ENCODE measurements around the gene CACNA1C.

Gene CACNA1C

DNA sequence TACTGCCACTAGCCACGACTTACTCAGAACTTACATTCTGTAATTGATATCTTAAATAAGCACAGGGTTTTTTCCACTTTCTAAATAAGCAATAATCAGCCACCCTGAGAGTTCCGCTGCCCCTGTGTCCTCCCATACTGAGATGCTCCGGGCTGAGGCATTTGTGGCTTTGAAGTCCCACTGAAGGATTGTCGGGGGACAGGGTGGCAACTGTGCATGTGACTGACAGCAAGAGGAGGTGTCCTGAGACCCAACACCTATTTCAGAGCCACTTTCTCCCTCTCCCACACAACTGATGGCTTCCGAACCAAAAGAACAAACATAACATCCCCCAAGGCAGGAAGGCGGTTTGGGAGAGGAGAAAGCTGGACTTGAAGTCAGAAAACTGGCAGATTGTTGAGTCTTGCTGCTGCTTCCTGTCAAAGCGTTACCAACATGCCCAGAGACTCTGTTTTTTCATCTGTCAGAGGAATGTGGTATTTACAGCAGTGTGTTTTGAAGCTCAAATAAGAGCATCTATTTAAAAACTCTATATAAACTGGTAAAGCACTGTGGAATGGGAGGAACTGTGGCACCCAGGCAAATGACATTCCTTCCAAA lies 584.1 kb downstream of the CACNA1C start:
- Histone ChIP-seq H2AFZ (ENCODE audit: low read depth, low read length) (no peak overlapping the region), H4K20me1 (ENCODE audit: insufficient read depth, low read length) (0 out of 2 replicates have a peak, but pooled peaks cover 2% of the 10 kb centered on the region), H3K36me3 (ENCODE audit: insufficient read depth, low read length) (no peaks in the 10 kb centered on the region), H3K79me2 (ENCODE audit: insufficient read depth, low read length) (no peaks in the 10 kb centered on the region), H3K27me3 (ENCODE audit: insufficient read depth, low read length, poor library complexity) (peaks cover 19% of the 10 kb centered on the region), H3K4me1 (ENCODE audit: insufficient read depth, low read length) (no peaks in the 10 kb centered on the region), H3K9me3 (ENCODE audit: insufficient read depth, low read length, severe bottlenecking) (no peaks in the 10 kb centered on the region), H3K4me2 (ENCODE audit: insufficient read depth, low read length) (no peak overlapping the region), H3K9ac (ENCODE audit: low read depth, low read length) (no peak overlapping the region), H3K27ac (ENCODE audit: low read length) (no peak overlapping the region), H3K4me3 (ENCODE audit: low read depth in 1 of 2, low read length in 2 of 2) (no peak overlapping the region)
- TF ChIP-seq, protein P1, sequence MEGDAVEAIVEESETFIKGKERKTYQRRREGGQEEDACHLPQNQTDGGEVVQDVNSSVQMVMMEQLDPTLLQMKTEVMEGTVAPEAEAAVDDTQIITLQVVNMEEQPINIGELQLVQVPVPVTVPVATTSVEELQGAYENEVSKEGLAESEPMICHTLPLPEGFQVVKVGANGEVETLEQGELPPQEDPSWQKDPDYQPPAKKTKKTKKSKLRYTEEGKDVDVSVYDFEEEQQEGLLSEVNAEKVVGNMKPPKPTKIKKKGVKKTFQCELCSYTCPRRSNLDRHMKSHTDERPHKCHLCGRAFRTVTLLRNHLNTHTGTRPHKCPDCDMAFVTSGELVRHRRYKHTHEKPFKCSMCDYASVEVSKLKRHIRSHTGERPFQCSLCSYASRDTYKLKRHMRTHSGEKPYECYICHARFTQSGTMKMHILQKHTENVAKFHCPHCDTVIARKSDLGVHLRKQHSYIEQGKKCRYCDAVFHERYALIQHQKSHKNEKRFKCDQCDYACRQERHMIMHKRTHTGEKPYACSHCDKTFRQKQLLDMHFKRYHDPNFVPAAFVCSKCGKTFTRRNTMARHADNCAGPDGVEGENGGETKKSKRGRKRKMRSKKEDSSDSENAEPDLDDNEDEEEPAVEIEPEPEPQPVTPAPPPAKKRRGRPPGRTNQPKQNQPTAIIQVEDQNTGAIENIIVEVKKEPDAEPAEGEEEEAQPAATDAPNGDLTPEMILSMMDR (IDR thresholded peaks at IDR 0.05; ENCODE audit: borderline replicate concordance, extremely low read depth, low read length, poor library complexity, severe bottlenecking), result no peak
- TF ChIP-seq EZH2 (IDR thresholded peaks at IDR 0.05; ENCODE audit: borderline replicate concordance, low read depth, low read length, severe bottlenecking), result no peak
- no peak for ATAC-seq (ENCODE audit: insufficient read depth, low read depth)
- DNase-seq, result no peak

DNA sequence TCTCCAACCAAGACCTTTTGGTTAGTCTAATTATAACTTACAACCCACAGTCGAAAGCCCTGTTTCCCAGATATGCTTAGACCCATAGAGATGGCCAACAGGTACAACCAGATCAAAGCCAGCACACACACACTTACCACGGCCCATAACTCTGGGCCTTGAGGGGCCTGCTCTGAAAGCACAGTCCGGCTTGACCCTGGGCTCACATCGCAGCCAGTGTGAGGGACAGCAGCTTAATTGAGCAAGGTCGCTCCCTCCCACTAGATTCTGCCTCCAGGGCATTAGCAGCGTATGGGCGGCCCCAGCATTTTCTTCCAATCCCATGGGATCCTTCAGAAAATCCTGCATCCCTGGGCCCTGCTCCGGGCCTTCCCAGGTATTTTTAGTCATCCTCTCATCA lies 584.6 kb downstream of the CACNA1C start:
- 0 out of 2 replicates have a peak, but pooled peaks cover 2% of the 10 kb centered on the region for H4K20me1 ChIP-seq (ENCODE audit: insufficient read depth, low read length)
- H2AFZ ChIP-seq (ENCODE audit: low read depth, low read length), result no peak overlapping the region
- no peak overlapping the region for H3K9ac ChIP-seq (ENCODE audit: low read depth, low read length)
- H3K9me3 ChIP-seq (ENCODE audit: insufficient read depth, low read length, severe bottlenecking), result no peaks in the 10 kb centered on the region
- no peak overlapping the region for H3K4me2 ChIP-seq (ENCODE audit: insufficient read depth, low read length)
- H3K79me2 ChIP-seq (ENCODE audit: insufficient read depth, low read length), result no peaks in the 10 kb centered on the region
- TF ChIP-seq, protein P1 (IDR thresholded peaks at IDR 0.05; ENCODE audit: borderline replicate concordance, extremely low read depth, low read length, poor library complexity, severe bottlenecking), result no peak
- no peak for TF ChIP-seq EZH2 (IDR thresholded peaks at IDR 0.05; ENCODE audit: borderline replicate concordance, low read depth, low read length, severe bottlenecking)
- peaks cover 23% of the 10 kb centered on the region for H3K27me3 ChIP-seq (ENCODE audit: insufficient read depth, low read length, poor library complexity)
- DNase-seq (no peak), ATAC-seq (ENCODE audit: insufficient read depth, low read depth) (no peak)
- H3K36me3 ChIP-seq (ENCODE audit: insufficient read depth, low read length), result no peaks in the 10 kb centered on the region
- H3K27ac ChIP-seq (ENCODE audit: low read length), result no peak overlapping the region
- H3K4me1 ChIP-seq (ENCODE audit: insufficient read depth, low read length), result no peaks in the 10 kb centered on the region
- H3K4me3 ChIP-seq (ENCODE audit: low read depth in 1 of 2, low read length in 2 of 2), result no peak overlapping the region

DNA sequence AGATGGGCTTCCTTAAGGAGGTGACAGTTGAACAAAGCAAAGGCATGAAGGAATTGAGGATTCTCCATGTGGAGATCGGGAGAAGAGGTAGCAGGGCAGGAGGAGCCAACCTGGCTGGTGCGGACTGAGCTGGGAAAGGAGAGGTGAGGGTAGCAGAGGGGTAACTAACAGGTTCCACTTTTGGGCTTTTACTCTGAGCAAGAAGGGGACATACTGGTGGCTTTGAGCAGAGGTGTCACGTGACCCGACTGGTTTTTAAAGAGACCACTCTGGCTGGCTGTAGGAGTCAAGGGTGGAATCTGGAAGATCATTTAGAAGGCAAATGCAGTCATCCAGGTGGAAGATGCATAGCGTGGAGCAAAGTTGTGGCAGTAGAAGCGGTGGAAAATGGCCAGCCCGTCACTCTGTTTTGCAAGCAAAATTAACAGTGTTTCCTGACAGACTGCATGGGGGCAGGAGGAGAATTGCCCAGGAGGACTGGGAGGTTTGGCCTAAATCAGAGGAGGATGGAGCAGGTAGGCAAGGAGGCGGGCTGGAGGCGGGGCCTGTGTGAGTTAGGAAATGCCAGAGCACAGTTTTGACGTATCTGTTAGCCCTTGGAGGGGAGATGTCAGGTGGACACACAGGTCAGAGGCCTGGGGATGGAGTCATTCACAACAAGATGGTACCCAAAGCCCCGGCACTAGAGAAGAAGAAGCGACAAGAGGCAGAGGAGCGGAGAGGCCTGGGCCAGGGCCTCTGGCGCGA lies 585.7 kb downstream of the CACNA1C start:
- H3K4me1 ChIP-seq (ENCODE audit: insufficient read depth, low read length), result no peaks in the 10 kb centered on the region
- ATAC-seq (ENCODE audit: insufficient read depth, low read depth) (no peak), DNase-seq (no peak)
- no peak for TF ChIP-seq EZH2 (IDR thresholded peaks at IDR 0.05; ENCODE audit: borderline replicate concordance, low read depth, low read length, severe bottlenecking)
- TF ChIP-seq, protein P1 (IDR thresholded peaks at IDR 0.05; ENCODE audit: borderline replicate concordance, extremely low read depth, low read length, poor library complexity, severe bottlenecking), result no peak
- no peaks in the 10 kb centered on the region for H3K79me2 ChIP-seq (ENCODE audit: insufficient read depth, low read length)
- no peak overlapping the region for H3K27ac ChIP-seq (ENCODE audit: low read length)
- 0 out of 2 replicates have a peak, but pooled peaks cover 2% of the 10 kb centered on the region for H4K20me1 ChIP-seq (ENCODE audit: insufficient read depth, low read length)
- H3K4me3 ChIP-seq (ENCODE audit: low read depth in 1 of 2, low read length in 2 of 2), result no peak overlapping the region
- no peak overlapping the region for H3K4me2 ChIP-seq (ENCODE audit: insufficient read depth, low read length)
- no peaks in the 10 kb centered on the region for H3K9me3 ChIP-seq (ENCODE audit: insufficient read depth, low read length, severe bottlenecking)
- H3K27me3 ChIP-seq (ENCODE audit: insufficient read depth, low read length, poor library complexity), result peaks cover 26% of the 10 kb centered on the region
- H3K9ac ChIP-seq (ENCODE audit: low read depth, low read length), result no peak overlapping the region
- H2AFZ ChIP-seq (ENCODE audit: low read depth, low read length), result no peak overlapping the region
- H3K36me3 ChIP-seq (ENCODE audit: insufficient read depth, low read length), result no peaks in the 10 kb centered on the region

Data from DND-41 (cell line).